HG02759 (cell line): ENCODE data around the gene MGST1.

Experiments
- ATAC-seq: cut with Tn5 transposase; IDR thresholded peaks from one replicate; pipeline ENCODE4 v1.9.1; 2021; ENCODE audit warnings: mild to moderate bottlenecking, moderate library complexity; ENCODE audit not compliant: unreplicated experiment

The MGST1 gene

DNA sequence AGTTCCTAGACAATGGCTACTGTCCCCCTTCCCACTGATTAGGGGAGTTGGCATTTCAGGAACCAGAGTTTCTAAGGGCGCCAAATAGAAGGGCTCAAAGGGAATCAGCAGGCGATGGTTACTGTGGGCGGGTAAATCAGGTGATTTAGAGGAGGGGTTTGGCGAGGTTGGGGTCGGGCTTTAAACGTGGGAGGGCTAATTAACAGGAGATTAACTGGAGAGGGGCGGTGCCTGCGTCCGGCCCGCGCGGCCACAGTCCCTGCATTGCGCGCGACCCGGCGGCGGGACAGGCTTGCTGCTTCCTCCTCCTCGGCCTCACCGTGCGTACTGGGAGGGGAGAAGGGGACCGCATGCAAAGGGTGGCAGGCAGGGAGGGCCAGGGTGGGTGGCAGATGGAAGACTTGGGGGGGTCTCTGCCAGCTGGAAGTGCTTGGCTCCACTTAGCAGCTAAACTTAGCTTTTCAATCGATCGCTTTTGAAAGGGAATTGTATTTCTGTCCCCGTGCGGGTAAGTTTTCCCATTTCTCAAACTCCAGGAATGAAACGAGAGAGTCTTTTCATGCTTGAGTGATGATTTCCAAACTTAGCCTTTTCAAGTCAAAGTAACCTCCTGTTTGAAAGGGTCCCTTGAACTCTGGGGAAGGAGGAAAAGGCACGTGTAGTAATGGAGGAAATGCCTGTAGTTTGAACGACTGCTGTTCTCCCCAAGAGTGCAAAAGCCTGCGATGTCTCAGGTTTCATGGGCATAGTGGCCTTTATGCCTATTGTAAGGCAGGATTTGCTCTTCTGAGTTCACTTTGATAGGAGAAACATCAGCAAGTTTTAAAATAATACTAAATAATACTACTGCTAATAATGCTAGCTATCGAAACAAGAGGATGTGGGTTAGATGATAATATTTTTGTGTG is at the start of gene MGST1:
TSS of gene MGST1 (plus strand) at position 255 of the 908 bp plus-strand sequence. CDS start 6,608 bp downstream, outside the sequence.
- ATAC-seq = peak; percentile 63

DNA sequence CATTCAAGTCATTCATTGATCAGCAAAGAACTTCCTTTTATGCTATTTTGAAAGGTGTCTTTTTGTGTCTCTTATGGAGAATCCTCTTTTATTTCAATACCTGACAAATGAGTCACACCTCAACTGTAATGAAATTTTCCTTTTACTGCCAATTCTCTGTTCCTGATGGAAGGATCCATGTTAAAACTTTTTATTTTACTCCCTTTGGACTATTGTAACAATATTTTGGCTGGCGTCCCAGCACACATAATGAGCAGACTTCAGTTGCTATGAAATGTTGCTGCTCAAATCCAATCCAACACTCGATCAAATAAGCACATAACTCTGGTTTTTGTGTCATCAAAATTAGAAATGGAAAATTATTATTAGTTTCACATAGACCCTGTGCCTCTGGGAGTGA is 48.0 kb upstream of the MGST1 start:
- no peak for ATAC-seq

- ATAC-seq = no peak
Measured at GRCh38 chr12:16300122-16300521, 47.3 kb upstream of the MGST1 start.

DNA sequence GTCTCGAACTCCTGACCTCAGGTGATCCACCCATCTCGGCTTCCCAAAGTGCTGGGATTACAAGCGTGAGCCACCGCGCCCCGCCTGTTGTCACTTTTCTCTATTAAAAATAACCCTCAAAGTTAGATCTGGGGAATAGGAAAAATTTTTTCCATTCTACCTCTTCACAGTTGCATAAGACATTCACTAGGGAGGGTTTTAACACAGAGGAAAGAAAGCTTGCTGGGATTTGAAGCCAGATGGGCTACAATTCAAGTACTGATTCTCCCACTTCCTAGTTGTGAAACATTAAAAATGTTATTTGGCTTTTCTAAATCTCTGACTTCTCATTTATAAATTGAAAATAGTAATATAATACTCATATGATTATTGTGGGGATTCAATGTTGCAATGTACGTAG is 46.7 kb upstream of the MGST1 start:
- no peak for ATAC-seq

- no peak for ATAC-seq
Measured at GRCh38 chr12:16303939-16304338, 43.5 kb upstream of the MGST1 start.

GRCh38 chr12:16307856-16308475 is 39.5 kb upstream of the MGST1 start:
- ATAC-seq = no peak

GRCh38 chr12:16310934-16311333 is 36.5 kb upstream of the MGST1 start:
- no peak for ATAC-seq

- no peak for ATAC-seq
Measured at GRCh38 chr12:16323010-16323409, 24.4 kb upstream of the MGST1 start.

GRCh38 chr12:16323638-16324037 is 23.8 kb upstream of the MGST1 start:
- ATAC-seq = no peak

DNA sequence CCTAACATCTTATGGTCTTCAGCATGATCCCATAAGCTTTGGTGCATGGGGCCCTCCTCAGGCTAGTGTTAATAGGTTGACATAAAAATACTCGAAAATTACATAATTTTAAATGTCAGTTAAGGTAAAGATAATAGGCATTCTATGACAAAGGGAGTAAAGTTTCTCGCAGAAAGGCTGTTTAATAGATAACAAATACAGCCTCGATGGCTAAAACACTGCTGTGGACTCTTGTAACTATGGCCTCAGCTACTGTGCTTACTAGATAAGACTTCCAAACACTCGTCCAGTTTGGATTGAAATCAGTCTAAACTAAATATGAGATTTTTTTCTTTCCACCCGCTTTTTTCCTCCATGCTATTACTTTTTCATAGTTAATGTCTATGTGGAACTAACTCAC is 23.2 kb upstream of the MGST1 start:
- no peak for ATAC-seq

- ATAC-seq = no peak
Measured at GRCh38 chr12:16324772-16325171, 22.7 kb upstream of the MGST1 start.

GRCh38 chr12:16325426-16325825 is 22.0 kb upstream of the MGST1 start:
- no peak for ATAC-seq

DNA sequence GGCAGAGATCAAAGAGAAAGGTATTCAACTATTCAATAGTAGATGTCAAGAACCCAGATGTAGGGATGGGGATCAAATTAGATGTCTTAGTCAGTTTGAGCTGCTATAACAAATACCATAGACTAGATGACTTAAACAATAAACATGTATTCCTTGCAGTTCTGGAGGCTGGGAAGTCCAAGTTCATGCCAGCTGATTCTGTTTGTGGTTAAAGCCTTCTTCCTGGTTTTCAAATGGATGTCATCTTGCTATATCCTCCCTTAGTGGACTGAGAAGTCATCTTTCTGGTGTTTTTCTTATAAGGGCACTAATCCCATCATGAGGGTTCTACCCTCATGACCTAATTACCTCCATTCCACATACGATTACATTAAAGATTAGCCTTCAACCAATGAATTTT is 19.5 kb upstream of the MGST1 start:
- ATAC-seq = no peak

DNA sequence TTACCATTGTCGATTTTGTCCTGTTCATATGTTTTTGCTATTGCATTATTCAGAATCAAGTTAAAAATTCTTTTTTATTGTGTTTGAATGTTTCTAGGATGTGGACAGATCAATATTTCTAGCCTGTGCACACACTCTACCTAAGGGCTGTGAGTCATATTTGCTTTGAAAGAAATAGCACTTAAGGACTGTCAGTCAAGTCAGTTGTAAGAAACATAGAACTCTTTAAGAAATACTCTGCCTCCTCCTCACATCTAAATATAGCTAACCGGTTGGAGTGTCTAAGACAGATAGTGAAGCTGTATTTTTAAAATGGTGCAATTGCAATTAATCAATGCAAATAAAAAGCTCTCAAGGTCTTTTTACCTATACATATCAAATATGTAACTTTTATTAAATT is 17.9 kb upstream of the MGST1 start:
- no peak for ATAC-seq

DNA sequence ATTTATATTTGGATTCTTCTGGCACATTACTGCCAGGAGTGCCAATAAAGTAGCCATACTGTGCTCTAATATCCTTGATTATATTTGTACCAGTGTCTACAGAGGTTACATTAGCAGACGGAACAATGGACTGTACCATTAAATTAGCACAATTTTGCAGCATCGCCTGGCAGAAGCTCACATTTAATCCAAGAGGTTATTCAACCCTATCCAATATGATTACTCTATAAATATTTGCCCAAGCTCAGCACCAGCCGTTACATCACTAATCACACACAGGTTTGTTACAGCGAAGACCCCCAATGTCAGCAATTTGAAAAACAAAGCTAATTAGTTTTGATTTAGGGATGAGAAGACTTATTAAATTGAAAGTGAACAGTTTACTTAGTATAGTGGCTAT is 16.9 kb upstream of the MGST1 start:
- no peak for ATAC-seq

DNA sequence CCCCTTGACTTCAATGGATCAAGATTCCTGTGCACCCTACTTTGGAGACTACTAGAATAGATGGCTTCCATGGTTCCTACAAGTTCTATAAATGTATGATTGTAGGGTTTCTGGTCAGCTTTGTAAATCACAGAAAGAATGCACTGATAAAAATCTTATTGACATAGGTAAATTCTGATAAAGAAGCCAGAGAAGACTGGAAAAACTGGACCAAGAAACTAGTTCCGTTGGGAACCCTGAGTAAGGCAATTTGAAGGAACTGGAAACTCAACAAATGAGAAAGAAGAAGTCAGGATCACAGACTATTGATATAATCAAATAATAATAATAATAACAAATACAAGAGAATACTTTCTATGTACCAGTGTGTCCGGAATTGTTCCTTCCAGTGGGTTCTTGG is 15.4 kb upstream of the MGST1 start:
- no peak for ATAC-seq

GRCh38 chr12:16335838-16336237 is 11.6 kb upstream of the MGST1 start:
- no peak for ATAC-seq

DNA sequence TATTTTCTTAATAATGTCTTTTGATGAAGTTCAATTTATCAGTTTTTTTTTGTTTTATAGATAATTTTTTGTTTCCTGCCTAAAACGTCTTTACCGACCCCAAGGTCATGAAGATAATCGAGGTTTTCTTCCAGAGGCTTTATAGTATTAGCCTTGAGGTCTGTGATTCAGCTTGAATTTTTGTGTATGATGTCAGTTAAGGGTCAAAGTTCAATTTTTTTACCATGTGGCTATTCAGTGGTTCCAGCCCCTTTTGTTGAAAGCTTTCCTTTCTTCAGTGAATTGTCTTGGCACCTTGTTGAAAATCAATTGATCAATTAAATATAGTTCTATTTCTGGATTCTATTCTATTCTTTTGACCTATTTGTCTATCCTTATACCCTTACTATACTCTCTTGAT is 3.2 kb upstream of the MGST1 start:
- no peak for ATAC-seq

DNA sequence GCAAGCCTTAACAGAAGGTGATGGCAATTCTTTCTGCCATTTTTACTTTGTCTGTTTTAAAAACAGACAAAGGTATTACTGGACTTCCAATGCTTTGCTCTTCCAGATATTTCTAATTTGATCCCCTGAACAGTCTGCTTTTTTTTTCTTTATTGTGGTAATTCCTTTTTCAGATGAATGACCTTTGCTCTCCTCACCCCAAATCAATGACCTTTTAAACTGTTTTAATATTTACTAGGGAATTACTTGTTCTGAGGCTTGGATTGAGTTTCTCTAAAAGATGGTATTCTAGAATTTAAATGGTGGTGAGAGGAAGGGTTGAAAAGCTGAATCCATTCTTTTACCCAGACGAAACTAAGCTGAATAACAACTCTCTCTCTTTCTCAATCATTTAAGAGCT is 2.3 kb upstream of the MGST1 start:
- no peak for ATAC-seq

GRCh38 chr12:16346958-16347357 is 487 bp upstream of the MGST1 start:
- no peak for ATAC-seq

- no peak for ATAC-seq
Measured at GRCh38 chr12:16348435-16349130, 1.1 kb downstream of the MGST1 start.

DNA sequence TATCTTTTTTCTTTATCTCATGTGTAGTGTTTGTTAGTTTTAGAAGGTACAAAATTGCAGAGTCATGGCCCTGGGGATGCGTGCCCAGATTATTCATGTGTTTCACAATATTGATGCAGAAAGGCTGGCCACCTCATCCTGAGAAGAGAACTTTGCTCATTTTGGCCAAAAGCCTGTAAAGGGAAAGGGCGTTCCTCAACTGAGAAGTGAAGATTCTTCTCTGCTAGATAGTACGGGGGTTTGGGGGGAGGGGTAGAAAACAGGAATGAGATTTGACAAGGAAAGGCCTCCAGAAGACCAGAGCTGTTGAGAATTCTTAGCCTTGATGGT is 1.7 kb downstream of the MGST1 start:
- ATAC-seq = no peak
